Fibroblast of pulmonary artery (primary cell): Measurements from ENCODE around the gene NOPCHAP1.
A peak's percentile ranks its signal among the peaks of the same experiment; 100 is the strongest.
"Not testable (repeated sequence)": the region's sequence is repeated elsewhere in the genome, so short reads cannot be mapped to it uniquely, and the experiment has no call there.

Source experiments
- DNase-seq: peaks from one replicate; pipeline ENCODE4 v3.0.0-alpha.2; 2010; ENCODE audit warnings: low read depth
- H3K4me3 ChIP-seq: replicated peaks from 2 replicates; pipeline ENCODE4 v1.5.1; 2011; ENCODE audit warnings: low read depth, mild to moderate bottlenecking, control low read depth, low read length, moderate library complexity
- CTCF ChIP-seq: IDR thresholded peaks from 2 replicates; pipeline ENCODE4 v1.5.1; 2011; ENCODE audit warnings: mild to moderate bottlenecking, control low read depth, low read length, inconsistent platforms; ENCODE audit errors: missing control alignments

Gene NOPCHAP1

GRCh38 chr12:104986022-104986941 is at the start of gene NOPCHAP1:
NOPCHAP1 (plus strand) TSS chr12:104986316; CDS start chr12:104986353, 37 bp downstream.
- no peak for TF ChIP-seq CTCF
- peak within 1 kb of the TSS; percentile 80 for H3K4me3 ChIP-seq
- peak; percentile 80 for DNase-seq

GRCh38 chr12:104938371-104938770 is 47.7 kb upstream of the NOPCHAP1 start:
- DNase-seq: no peak
- H3K4me3 ChIP-seq: no peak overlapping the region
- no peak for TF ChIP-seq CTCF

GRCh38 chr12:104939089-104939488 is 47.0 kb upstream of the NOPCHAP1 start:
- no peak for DNase-seq
- no peak for TF ChIP-seq CTCF
- H3K4me3 ChIP-seq: no peak overlapping the region

- no peak overlapping the region for H3K4me3 ChIP-seq
- DNase-seq: no peak
- no peak for TF ChIP-seq CTCF
These were observed 44.7 kb upstream of the NOPCHAP1 start for GRCh38 chr12:104941454-104941853.

GRCh38 chr12:104942075-104942474 is 44.0 kb upstream of the NOPCHAP1 start:
- DNase-seq: no peak
- TF ChIP-seq CTCF: no peak
- no peak overlapping the region for H3K4me3 ChIP-seq

- not testable (repeated sequence) for H3K4me3 ChIP-seq, DNase-seq
These were observed 42.7 kb upstream of the NOPCHAP1 start for GRCh38 chr12:104943401-104943800.

- H3K4me3 ChIP-seq: no peak overlapping the region
- no peak for TF ChIP-seq CTCF
- DNase-seq: no peak
These were observed 41.9 kb upstream of the NOPCHAP1 start for GRCh38 chr12:104944252-104944651.

GRCh38 chr12:104948716-104949115 is 37.4 kb upstream of the NOPCHAP1 start:
- not testable (repeated sequence) for DNase-seq, H3K4me3 ChIP-seq
